ENCODE data around the gene SPDYE2.
"Not testable (repeated sequence)": the region's sequence is repeated elsewhere in the genome, so short reads cannot be mapped to it uniquely, and the experiment has no call there.

The SPDYE2 gene

DNA sequence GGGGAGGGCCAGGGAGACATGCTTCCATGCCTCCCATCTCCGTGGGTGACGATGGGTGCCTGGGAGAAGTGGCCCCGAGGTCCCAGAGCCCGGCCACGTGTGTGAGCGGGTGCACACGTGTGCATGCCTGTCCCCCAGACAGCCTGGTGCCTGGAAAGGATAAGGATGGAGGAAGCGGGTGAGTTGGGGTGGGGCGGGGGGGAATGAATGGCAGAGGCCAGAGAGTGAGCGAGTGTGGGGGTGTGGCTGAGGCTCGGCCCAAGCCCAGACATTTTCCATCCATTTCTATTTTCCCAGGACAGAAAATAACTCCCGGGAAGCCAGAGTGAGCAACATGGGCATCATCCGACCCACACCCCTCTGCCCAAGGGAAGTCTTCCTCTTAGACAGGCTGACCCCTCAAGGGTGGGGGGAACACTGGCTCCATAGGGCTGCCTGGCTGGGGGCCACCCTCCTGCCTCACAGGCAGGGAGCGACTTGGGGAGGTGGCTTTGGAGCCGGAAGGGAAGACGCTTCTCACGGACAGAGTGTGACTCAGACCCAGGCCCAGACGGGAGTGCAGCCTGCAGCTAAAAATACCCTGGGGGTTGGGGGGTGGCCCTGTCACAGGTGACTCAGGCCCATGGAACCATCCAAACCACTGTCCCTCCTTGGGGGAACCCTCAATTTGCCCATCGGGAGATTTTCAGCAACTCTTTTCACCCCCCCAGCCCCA lies 53.6 kb downstream of the SPDYE2 start:
- not testable (repeated sequence) for DNase-seq

DNA sequence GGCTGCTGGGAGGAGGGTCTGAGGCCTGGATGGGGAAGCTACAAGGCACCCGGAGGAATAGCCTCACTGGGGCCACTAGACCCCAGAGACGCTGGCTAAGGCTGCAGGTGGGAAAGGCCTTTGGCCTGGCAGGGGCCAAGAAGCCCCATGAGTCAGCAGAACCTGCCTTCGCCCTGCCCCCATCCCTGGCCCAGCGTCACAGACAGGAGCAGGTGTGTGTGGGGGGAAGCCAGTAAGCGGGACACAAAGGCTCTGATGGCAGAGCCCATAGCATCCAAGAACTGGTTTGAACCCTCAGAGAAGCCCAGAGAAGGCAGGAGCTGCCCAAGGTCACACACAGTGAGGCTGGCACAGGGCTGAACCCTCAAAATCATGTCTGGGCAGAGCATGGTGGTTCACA lies 55.8 kb downstream of the SPDYE2 start:
- DNase-seq: not testable (repeated sequence)

DNA sequence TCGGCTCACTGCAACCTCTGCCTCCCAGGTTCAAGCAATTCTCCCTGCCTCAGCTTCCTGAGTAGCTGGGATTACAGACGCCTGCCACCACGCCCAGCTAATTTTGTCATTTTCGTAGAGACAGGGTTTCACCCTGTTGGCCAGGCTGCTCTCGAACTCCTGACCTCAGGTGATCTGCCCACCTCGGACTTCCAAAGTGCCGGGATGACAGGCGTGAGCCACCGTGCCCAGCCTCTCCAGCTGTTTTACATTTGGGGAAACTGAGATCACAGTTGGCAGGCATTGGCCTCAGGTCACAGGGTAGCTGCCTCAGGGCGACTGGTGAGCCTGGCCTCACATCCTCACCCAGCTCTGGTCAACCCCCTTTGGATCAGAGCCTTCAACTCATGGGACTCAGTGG lies 58.7 kb downstream of the SPDYE2 start:
- not testable (repeated sequence) for DNase-seq

DNA sequence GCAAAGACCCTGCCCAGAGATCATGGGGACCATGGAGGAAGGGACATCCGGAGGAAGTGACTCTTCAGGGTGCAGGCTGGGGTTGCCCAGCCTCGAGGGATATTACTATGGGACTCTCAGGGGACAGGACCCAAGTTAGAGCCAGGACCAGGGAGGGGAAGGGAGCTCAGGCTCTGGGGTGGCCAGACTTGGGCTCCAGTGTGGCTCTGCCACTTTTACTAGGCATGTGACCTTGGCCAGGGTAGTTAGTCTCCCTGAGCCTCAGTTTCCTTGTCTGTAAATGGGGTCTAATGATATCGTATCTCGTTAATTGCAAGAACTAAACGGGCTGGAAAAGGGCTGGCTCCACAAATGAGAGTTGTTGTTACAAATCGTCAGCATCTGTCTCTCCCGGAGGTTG lies 59.4 kb downstream of the SPDYE2 start:
- not testable (repeated sequence) for DNase-seq

DNA sequence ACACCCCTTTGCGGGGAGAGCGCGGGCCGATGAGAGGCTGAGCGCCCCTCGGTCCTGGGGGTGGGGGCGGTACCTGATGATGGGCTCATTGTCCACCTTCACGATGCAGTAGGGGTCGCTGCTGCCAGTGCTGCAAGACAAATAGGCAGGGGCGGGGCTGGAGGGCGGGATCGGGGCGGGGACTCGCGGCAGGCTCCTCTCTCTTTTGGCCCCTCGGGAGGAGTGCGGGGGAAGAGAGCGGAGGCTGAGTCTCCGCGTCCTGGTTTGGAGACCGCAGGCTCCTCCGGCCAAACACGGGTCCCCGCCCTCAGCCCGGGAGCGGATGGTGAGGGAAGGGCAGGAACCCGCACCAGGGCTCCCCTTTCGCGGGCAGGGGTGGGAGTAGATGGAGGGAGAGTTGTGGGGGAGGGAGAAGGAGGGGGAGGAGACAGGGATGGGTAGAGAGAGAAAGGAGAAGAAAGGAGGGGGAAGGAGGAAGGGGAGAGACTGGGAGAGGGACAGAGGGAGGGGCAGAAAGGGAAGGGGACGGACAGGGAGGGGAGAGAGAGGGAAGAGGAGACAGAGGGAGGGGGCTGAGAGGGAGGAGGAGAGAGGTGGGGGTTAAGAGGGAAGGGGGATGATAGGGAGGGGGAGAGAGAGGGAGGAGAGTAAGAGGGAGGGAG lies 60.1 kb downstream of the SPDYE2 start:
- not testable (repeated sequence) for DNase-seq

DNA sequence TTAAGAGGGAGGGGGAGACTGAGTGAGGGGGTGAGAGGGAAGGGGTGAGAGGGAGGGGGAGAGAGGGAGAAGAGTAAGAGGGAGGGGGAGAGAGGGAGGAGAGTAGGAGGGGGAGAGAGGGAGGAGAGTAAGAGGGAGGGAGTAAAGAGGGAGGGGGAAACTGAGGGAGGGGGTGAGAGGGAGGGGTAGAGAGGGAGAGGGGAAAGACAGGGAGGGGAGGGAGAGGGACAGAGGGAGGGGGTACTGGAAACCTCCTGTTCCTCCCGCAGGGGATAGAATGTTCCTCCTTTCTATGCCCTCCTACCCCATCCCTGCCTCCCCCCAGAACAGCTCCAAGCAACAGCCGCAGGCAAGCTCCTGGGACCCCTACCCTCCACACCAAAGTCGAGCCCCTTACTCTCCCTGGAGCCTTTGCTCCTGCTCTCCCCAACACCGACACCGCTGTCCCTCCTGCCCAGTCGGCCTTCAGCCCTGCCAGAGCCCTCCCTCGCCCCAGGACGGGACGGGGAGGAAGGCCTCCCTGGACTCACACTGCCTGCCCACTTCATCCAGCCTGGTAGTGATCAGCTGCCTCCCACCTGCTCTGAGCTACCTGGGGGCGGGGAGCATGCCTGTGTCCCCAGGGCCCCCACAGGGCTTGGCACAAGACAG lies 60.8 kb downstream of the SPDYE2 start:
- not testable (repeated sequence) for DNase-seq
